ENCODE data around the gene CMBL. TPM values are rescaled to one million over a fixed set of nuclear protein-coding genes. Genes with fewer than 3 reads are reported as not detected.
A peak's percentile ranks its signal among the peaks of the same experiment; 100 is the strongest.

CMBL gene
- total and polyA plus RNA-seq, 2 of the 13 experiments (the other 11 are each of a cell fraction or from before 2014, with no cell fraction given), result 11.5 to 17.0 TPM

GRCh38 chr5:10353241-10354047 lies 45.7 kb upstream of the CMBL start, which contains the start of gene MARCHF6 (continued):
- TF ChIP-seq, protein P1, sequence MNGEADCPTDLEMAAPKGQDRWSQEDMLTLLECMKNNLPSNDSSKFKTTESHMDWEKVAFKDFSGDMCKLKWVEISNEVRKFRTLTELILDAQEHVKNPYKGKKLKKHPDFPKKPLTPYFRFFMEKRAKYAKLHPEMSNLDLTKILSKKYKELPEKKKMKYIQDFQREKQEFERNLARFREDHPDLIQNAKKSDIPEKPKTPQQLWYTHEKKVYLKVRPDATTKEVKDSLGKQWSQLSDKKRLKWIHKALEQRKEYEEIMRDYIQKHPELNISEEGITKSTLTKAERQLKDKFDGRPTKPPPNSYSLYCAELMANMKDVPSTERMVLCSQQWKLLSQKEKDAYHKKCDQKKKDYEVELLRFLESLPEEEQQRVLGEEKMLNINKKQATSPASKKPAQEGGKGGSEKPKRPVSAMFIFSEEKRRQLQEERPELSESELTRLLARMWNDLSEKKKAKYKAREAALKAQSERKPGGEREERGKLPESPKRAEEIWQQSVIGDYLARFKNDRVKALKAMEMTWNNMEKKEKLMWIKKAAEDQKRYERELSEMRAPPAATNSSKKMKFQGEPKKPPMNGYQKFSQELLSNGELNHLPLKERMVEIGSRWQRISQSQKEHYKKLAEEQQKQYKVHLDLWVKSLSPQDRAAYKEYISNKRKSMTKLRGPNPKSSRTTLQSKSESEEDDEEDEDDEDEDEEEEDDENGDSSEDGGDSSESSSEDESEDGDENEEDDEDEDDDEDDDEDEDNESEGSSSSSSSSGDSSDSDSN (CRISPR knock-in tag; IDR thresholded peaks at IDR 0.05), result peak; percentile 94
- TF ChIP-seq NONO (IDR thresholded peaks at IDR 0.05) (no peak), NONO (CRISPR knock-in tag; conservative IDR thresholded peaks at IDR 0.05) (peak; percentile 86), HIVEP1 (CRISPR knock-in tag; IDR thresholded peaks at IDR 0.05) (peak; percentile 84; the same call in 1 of the 2 replicates), BHLHE40 (IDR thresholded peaks at IDR 0.05; ENCODE audit: low read length) (peak; percentile 62), ZMYM2 (CRISPR knock-in tag; IDR thresholded peaks at IDR 0.05) (0 out of 2 replicates have a peak, but pooled peaks have one; percentile 71), ZBTB4 (CRISPR knock-in tag; IDR thresholded peaks at IDR 0.05; ENCODE audit: borderline replicate concordance) (0 out of 2 replicates have a peak, but pooled peaks have one; percentile 75), ZFP90 (CRISPR knock-in tag; IDR thresholded peaks at IDR 0.05; ENCODE audit: borderline replicate concordance) (peak; percentile 73), PHF21A (CRISPR knock-in tag; IDR thresholded peaks at IDR 0.05) (peak; percentile 63; the same call in 1 of the 2 replicates), DMAP1 (CRISPR knock-in tag; IDR thresholded peaks at IDR 0.05) (peak; percentile 97), MAX (IDR thresholded peaks at IDR 0.05) (peak; percentile 93), ZNF20 (CRISPR knock-in tag; IDR thresholded peaks at IDR 0.05) (peak; percentile 88; the same call in 1 of the 2 replicates), ZNF431 (CRISPR knock-in tag; IDR thresholded peaks at IDR 0.05; ENCODE audit: borderline replicate concordance, low read depth) (peak; percentile 58; the same call in 1 of the 2 replicates), ZNF639 (CRISPR knock-in tag; conservative IDR thresholded peaks at IDR 0.05) (peak; percentile 63)
- TF ChIP-seq, protein P2, sequence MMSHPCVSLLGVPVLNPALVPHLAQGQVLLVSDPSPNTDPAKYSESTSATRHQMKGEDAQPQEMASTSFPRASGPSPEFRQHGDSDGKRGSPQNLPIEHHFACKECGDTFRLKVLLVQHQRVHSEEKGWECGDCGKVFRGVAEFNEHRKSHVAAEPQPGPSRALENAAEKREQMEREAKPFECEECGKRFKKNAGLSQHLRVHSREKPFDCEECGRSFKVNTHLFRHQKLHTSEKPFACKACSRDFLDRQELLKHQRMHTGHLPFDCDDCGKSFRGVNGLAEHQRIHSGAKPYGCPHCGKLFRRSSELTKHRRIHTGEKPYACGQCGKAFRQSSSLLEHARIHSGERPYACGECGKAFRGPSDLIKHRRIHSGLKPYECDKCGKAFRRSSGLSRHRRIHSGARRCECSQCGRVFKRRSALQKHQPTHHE (CRISPR knock-in tag; IDR thresholded peaks at IDR 0.05; ENCODE audit: borderline replicate concordance), result peak; percentile 85; the same call in 1 of the 2 replicates
- TF ChIP-seq, protein P3, sequence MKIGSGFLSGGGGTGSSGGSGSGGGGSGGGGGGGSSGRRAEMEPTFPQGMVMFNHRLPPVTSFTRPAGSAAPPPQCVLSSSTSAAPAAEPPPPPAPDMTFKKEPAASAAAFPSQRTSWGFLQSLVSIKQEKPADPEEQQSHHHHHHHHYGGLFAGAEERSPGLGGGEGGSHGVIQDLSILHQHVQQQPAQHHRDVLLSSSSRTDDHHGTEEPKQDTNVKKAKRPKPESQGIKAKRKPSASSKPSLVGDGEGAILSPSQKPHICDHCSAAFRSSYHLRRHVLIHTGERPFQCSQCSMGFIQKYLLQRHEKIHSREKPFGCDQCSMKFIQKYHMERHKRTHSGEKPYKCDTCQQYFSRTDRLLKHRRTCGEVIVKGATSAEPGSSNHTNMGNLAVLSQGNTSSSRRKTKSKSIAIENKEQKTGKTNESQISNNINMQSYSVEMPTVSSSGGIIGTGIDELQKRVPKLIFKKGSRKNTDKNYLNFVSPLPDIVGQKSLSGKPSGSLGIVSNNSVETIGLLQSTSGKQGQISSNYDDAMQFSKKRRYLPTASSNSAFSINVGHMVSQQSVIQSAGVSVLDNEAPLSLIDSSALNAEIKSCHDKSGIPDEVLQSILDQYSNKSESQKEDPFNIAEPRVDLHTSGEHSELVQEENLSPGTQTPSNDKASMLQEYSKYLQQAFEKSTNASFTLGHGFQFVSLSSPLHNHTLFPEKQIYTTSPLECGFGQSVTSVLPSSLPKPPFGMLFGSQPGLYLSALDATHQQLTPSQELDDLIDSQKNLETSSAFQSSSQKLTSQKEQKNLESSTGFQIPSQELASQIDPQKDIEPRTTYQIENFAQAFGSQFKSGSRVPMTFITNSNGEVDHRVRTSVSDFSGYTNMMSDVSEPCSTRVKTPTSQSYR (CRISPR knock-in tag; IDR thresholded peaks at IDR 0.05; ENCODE audit: borderline replicate concordance), result peak; percentile 85

Measured in HepG2 (cell line).